Neural cell (in vitro differentiated cells): Measurements from ENCODE around the gene PHACTR3. TPM values are rescaled to one million over a fixed set of nuclear protein-coding genes. Genes with fewer than 3 reads are reported as not detected.

Experiments
- H2AFZ ChIP-seq: fragments of 200-600, 300-800 bp; sonication (generic), shearing (Covaris generic); 2 replicates; pipeline ENCODE4 v1.6.0; 2014; ENCODE audit warnings: low read depth, mild to moderate bottlenecking, antibody characterized with exemption, low read length, moderate library complexity
- H3F3A ChIP-seq: fragments of 200-600 bp; shearing (Covaris generic); 2 replicates; pipeline ENCODE4 v1.6.1; 2016; ENCODE audit warnings: mild to moderate bottlenecking, moderate library complexity, mixed read lengths, antibody characterized with exemption, low read length; ENCODE audit not compliant: insufficient read depth, poor library complexity, severe bottlenecking
- H3K27ac ChIP-seq: fragments of 200-600, 300-800 bp; sonication (generic), shearing (Covaris generic); 2 replicates; pipeline ENCODE4 v1.5.1; 2014; ENCODE audit warnings: mild to moderate bottlenecking, low read length, moderate library complexity
- H3K27me3 ChIP-seq: fragments of 300-800, 200-600 bp; sonication (generic), shearing (Covaris generic); 2 replicates; pipeline ENCODE4 v1.6.0; 2014; ENCODE audit warnings: mild to moderate bottlenecking, low read depth, low read length, moderate library complexity; ENCODE audit not compliant: insufficient read depth
- H3K36me3 ChIP-seq: fragments of 300-800, 200-600 bp; sonication (generic), shearing (Covaris generic); 2 replicates; pipeline ENCODE4 v1.5.1; 2014; ENCODE audit warnings: mild to moderate bottlenecking, antibody characterized with exemption, low read length, moderate library complexity; ENCODE audit not compliant: insufficient read depth
- H3K4me2 ChIP-seq: fragments of 300-800, 200-600 bp; sonication (generic), shearing (Covaris generic); 2 replicates; pipeline ENCODE4 v1.6.0; 2014; ENCODE audit warnings: mild to moderate bottlenecking, low read length
- H3K4me3 ChIP-seq: fragments of 300-800, 200-600 bp; sonication (generic), shearing (Covaris generic); 2 replicates; pipeline ENCODE4 v1.5.1; 2014; ENCODE audit warnings: mild to moderate bottlenecking, low read length, moderate library complexity
- H3K79me2 ChIP-seq: fragments of 200-600 bp; shearing (Covaris generic); replicated peaks from 2 replicates; pipeline ENCODE4 v1.6.0; 2014; ENCODE audit warnings: mild to moderate bottlenecking, low read length, moderate library complexity; ENCODE audit not compliant: insufficient read depth
- H3K9ac ChIP-seq: fragments of 300-800, 200-600 bp; sonication (generic), shearing (Covaris generic); 2 replicates; pipeline ENCODE4 v1.6.1; 2016; ENCODE audit warnings: mild to moderate bottlenecking, low read length, mixed read lengths
- H3K9me2 ChIP-seq: fragments of 200-600 bp; shearing (Covaris generic); 2 replicates; pipeline ENCODE4 v1.6.1; 2016; ENCODE audit warnings: mild to moderate bottlenecking, low read length, mixed read lengths; ENCODE audit not compliant: insufficient read depth
- H3K9me3 ChIP-seq: fragments of 200-600, 300-800 bp; sonication (generic), shearing (Covaris generic); 2 replicates; pipeline ENCODE4 v1.6.1; 2016; ENCODE audit warnings: mild to moderate bottlenecking, mixed run types, low read length, moderate library complexity, mixed read lengths
- H4K20me1 ChIP-seq: fragments of 200-600 bp; shearing (Covaris generic); 2 replicates; pipeline ENCODE4 v1.6.1; 2016; ENCODE audit warnings: mild to moderate bottlenecking, mixed run types; ENCODE audit not compliant: insufficient read depth
- EP300 ChIP-seq: fragments of 450-650 bp; conservative IDR thresholded peaks from 2 replicates; pipeline ENCODE4 v1.6.1; 2014; ENCODE audit warnings: antibody characterized with exemption, mild to moderate bottlenecking, moderate library complexity; ENCODE audit not compliant: poor library complexity, severe bottlenecking
- EZH2 ChIP-seq: fragments of 200-600, 300-800 bp; shearing (Covaris generic), sonication (generic); IDR thresholded peaks from 2 replicates; pipeline ENCODE4 v1.6.1; 2014; ENCODE audit warnings: antibody characterized with exemption, low read length, borderline replicate concordance, mild to moderate bottlenecking; ENCODE audit not compliant: insufficient read depth, poor library complexity, severe bottlenecking
- MXI1 ChIP-seq: fragments of 450-650 bp; conservative IDR thresholded peaks from 2 replicates; pipeline ENCODE4 v1.6.1; 2014; ENCODE audit warnings: antibody characterized with exemption, mild to moderate bottlenecking; ENCODE audit not compliant: poor library complexity, severe bottlenecking
- POLR2AphosphoS5 ChIP-seq: IDR thresholded peaks from 2 replicates; pipeline ENCODE4 v1.6.1; 2012
- RAD21 ChIP-seq: fragments of 450-650 bp; conservative IDR thresholded peaks from 2 replicates; pipeline ENCODE4 v1.6.1; 2014; ENCODE audit warnings: antibody characterized with exemption, mild to moderate bottlenecking, moderate library complexity
- REST ChIP-seq: IDR thresholded peaks from 2 replicates; pipeline ENCODE4 v1.6.1; 2012; ENCODE audit warnings: borderline replicate concordance
- SMC3 ChIP-seq: fragments of 450-650 bp; conservative IDR thresholded peaks from 2 replicates; pipeline ENCODE4 v1.6.1; 2014; ENCODE audit warnings: antibody characterized with exemption, mild to moderate bottlenecking, moderate library complexity; ENCODE audit not compliant: poor library complexity
- TAF1 ChIP-seq: IDR thresholded peaks from 2 replicates; pipeline ENCODE4 v1.6.1; 2012; ENCODE audit warnings: low read depth
- polyA plus RNA-seq: library from polyadenylated mRNA; depleted of rRNA; stranded (reverse); fragments of >200 nt; gene quantifications from 2 replicates; pipeline ENCODE4 v1.2.3, GENCODE V29; 2014
- TF ChIP-seq, protein P1 (sequence below): fragments of 450-650 bp; IDR thresholded peaks from 2 replicates; pipeline ENCODE4 v1.5.1; 2014; ENCODE audit warnings: antibody characterized with exemption, mild to moderate bottlenecking, moderate library complexity; ENCODE audit not compliant: poor library complexity, severe bottlenecking

PHACTR3 gene
- polyA plus RNA-seq, 1 donor from 2014 or later = 1.3 TPM

- no peak overlapping the region for H3K4me3 ChIP-seq
- no peaks in the 10 kb centered on the region for H3K79me2 ChIP-seq
- no peaks in the 10 kb centered on the region for H3F3A ChIP-seq
- no peaks in the 10 kb centered on the region for H4K20me1 ChIP-seq
- H3K36me3 ChIP-seq = no peaks in the 10 kb centered on the region
- H3K27ac ChIP-seq = no peak overlapping the region
- no peaks in the 10 kb centered on the region for H3K27me3 ChIP-seq
- no peak overlapping the region for H2AFZ ChIP-seq
- H3K4me2 ChIP-seq = no peak overlapping the region
- TF ChIP-seq, protein P1, sequence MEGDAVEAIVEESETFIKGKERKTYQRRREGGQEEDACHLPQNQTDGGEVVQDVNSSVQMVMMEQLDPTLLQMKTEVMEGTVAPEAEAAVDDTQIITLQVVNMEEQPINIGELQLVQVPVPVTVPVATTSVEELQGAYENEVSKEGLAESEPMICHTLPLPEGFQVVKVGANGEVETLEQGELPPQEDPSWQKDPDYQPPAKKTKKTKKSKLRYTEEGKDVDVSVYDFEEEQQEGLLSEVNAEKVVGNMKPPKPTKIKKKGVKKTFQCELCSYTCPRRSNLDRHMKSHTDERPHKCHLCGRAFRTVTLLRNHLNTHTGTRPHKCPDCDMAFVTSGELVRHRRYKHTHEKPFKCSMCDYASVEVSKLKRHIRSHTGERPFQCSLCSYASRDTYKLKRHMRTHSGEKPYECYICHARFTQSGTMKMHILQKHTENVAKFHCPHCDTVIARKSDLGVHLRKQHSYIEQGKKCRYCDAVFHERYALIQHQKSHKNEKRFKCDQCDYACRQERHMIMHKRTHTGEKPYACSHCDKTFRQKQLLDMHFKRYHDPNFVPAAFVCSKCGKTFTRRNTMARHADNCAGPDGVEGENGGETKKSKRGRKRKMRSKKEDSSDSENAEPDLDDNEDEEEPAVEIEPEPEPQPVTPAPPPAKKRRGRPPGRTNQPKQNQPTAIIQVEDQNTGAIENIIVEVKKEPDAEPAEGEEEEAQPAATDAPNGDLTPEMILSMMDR = no peak
- TF ChIP-seq POLR2AphosphoS5 (no peak), REST (no peak), TAF1 (no peak), EZH2 (no peak), EP300 (no peak)
- H3K9me2 ChIP-seq = no peaks in the 10 kb centered on the region
- no peaks in the 10 kb centered on the region for H3K9me3 ChIP-seq
- H3K9ac ChIP-seq = no peak overlapping the region
These were observed 18.5 kb upstream of the PHACTR3 start for GRCh38 chr20:59585714-59586409.

- Histone ChIP-seq H3K9me3 (no peaks in the 10 kb centered on the region), H4K20me1 (no peaks in the 10 kb centered on the region), H3K4me3 (no peak overlapping the region), H3K79me2 (no peaks in the 10 kb centered on the region), H3F3A (no peaks in the 10 kb centered on the region), H3K27ac (no peak overlapping the region), H3K27me3 (no peaks in the 10 kb centered on the region), H2AFZ (no peak overlapping the region), H3K9me2 (no peaks in the 10 kb centered on the region), H3K4me2 (no peak overlapping the region), H3K9ac (no peak overlapping the region), H3K36me3 (no peaks in the 10 kb centered on the region)
- TF ChIP-seq RAD21 (no peak), REST (no peak), MXI1 (no peak), EP300 (no peak), POLR2AphosphoS5 (no peak), SMC3 (no peak), EZH2 (no peak)
- TF ChIP-seq, protein P1 = no peak
These were observed 17.7 kb upstream of the PHACTR3 start for GRCh38 chr20:59586613-59587012.
